K562 (cell line): ENCODE measurements around the gene SLC10A1. TPM values are rescaled to one million over a fixed set of nuclear protein-coding genes. Genes with fewer than 3 reads are reported as not detected.

Experiments
- ATF4 ChIP-seq: fragments of 450-650 bp; formaldehyde crosslinking; IDR thresholded peaks from 2 replicates; pipeline ENCODE4 v1.4.0; 2022; ENCODE audit warnings: mild to moderate bottlenecking, moderate library complexity
- RCOR1 ChIP-seq, 2 experiments: IDR thresholded peaks; 2 replicates each; pipeline ENCODE4 v1.6.1; 2012; ENCODE audit warnings: low read depth in 2 of 2, low read length in 2 of 2, borderline replicate concordance in 1 of 2, improper control_type of control experiment in 1 of 2
- ZBTB34 ChIP-seq: fragments of 250-450 bp; sonication (Bioruptor Pico); IDR thresholded peaks from 2 replicates; pipeline ENCODE4 v1.8.0; 2021; ENCODE audit warnings: mild to moderate bottlenecking, moderate library complexity
- ZNF175 ChIP-seq: fragments of 200-800 bp; sonication (Bioruptor generic); IDR thresholded peaks from 2 replicates; pipeline ENCODE4 v1.6.1; 2016; ENCODE audit warnings: low read depth, mild to moderate bottlenecking, missing genetic modification characterization, missing compliant biosample characterization
- ZNF407 ChIP-seq: fragments of 450-650 bp; IDR thresholded peaks from 2 replicates; pipeline ENCODE4 v1.6.1; 2016; ENCODE audit warnings: low read depth
- polyA plus RNA-seq, 8 experiments: library from polyadenylated mRNA; depleted of rRNA in 4 of 8; stranded (reverse) in 5 of 8; unstranded in 3 of 8; fragments of >200 nt; fragmentation: Nextera tagmentation in 2 of 8; fragmentation: Illumina TruSeq in 1 of 8; extraction: Ambion mirVana in 2 of 8; extraction: Trizol in 1 of 8; gene quantifications; 2 replicates each; pipeline versions ENCODE4 v1.2.1 to v1.2.3, GENCODE V29; 2011 to 2014; ENCODE audit warnings: inconsistent platforms in 1 of 8, missing spikeins in 1 of 8
- total RNA-seq, 7 experiments: library from RNA; depleted of rRNA in 6 of 7; stranded (reverse); fragments of >200 nt in 6 of 7; fragmentation: Illumina TruSeq in 2 of 7; extraction: Trizol in 2 of 7; gene quantifications; 2 replicates each; pipeline versions ENCODE4 v1.2.1 to v1.2.3, GENCODE V29; 2011 to 2021; ENCODE audit warnings: low replicate concordance in 1 of 7

SLC10A1 gene
- total and polyA plus RNA-seq, 9 of the 15 experiments (the other 6 are each of a cell fraction or from before 2014, with no cell fraction given), result not detected

GRCh38 chr14:69841656-69842055, 44.6 kb upstream of the SLC10A1 start (continued):
- TF ChIP-seq ATF4 (CRISPR knock-in tag) (no peak), RCOR1 (IDR thresholded peaks at IDR 0.05; ENCODE audit: borderline replicate concordance in 1 of 2, low read depth in 2 of 2, low read length in 2 of 2) (no peak), ZNF175 (no peak), ZBTB34 (CRISPR knock-in tag) (no peak), ZNF407 (no peak)
